Measurements from ENCODE around the gene CTBP2. TPM values are rescaled to one million over a fixed set of nuclear protein-coding genes. Genes with fewer than 3 reads are reported as not detected.

Gene CTBP2
- 57.3 and 106 TPM in 2 replicates for total RNA-seq

DNA sequence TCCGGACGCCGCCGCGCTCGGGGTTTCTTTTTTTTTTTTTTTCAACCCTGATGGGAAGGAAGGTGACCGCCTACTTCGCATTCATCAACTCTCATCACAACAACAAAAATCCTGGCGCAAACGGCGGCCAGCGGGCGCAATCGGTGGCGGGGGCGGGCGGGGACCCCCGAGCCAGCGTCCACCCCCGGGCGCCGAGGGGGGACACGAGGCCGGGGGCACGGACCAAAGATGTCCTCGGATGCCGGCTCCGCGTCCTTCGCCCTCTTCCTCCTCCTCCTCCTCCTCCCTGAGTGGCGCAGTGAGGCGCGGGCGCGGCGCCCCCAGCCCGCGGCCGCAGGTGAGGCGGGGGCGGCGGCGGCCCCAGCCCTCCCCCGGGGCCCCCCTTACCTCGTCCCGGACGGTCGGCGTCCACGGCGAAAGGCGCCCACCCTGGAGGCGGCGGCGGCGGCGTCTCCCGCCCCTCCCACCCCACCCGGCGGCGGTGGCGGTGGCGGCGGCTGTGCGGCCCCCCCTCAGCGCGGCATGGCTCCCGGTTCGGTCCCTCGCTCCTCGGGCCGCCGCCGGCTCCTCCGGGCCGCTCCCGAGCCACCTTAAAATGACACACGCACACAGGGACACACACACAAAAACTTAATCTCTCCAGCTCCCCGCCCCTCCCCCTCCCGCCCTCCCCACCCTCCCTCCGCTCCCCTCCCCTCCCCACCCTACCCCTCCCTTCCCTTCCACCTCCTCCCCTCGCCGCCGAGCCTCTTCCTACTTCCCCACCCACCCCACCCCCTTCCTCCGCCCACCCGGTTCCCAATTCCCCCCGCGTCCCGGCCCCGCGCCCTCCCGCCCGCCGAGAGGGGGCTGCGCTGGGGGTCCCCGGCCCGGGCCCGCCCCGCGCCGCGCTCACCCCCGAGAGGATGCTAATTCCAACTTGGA, at the start of gene CTBP2:
Gene CTBP2, minus strand, starts transcription at position 632 of the 924 bp plus-strand sequence.
- no peak for DNase-seq (ENCODE audit: low read depth)
- TF ChIP-seq, protein P1, sequence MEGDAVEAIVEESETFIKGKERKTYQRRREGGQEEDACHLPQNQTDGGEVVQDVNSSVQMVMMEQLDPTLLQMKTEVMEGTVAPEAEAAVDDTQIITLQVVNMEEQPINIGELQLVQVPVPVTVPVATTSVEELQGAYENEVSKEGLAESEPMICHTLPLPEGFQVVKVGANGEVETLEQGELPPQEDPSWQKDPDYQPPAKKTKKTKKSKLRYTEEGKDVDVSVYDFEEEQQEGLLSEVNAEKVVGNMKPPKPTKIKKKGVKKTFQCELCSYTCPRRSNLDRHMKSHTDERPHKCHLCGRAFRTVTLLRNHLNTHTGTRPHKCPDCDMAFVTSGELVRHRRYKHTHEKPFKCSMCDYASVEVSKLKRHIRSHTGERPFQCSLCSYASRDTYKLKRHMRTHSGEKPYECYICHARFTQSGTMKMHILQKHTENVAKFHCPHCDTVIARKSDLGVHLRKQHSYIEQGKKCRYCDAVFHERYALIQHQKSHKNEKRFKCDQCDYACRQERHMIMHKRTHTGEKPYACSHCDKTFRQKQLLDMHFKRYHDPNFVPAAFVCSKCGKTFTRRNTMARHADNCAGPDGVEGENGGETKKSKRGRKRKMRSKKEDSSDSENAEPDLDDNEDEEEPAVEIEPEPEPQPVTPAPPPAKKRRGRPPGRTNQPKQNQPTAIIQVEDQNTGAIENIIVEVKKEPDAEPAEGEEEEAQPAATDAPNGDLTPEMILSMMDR (conservative IDR thresholded peaks at IDR 0.05; ENCODE audit: low read depth, low read length), result no peak
- H3K4me3 ChIP-seq (ENCODE audit: low read depth, low read length), result peak within 1 kb of the TSS; percentile 81

DNA sequence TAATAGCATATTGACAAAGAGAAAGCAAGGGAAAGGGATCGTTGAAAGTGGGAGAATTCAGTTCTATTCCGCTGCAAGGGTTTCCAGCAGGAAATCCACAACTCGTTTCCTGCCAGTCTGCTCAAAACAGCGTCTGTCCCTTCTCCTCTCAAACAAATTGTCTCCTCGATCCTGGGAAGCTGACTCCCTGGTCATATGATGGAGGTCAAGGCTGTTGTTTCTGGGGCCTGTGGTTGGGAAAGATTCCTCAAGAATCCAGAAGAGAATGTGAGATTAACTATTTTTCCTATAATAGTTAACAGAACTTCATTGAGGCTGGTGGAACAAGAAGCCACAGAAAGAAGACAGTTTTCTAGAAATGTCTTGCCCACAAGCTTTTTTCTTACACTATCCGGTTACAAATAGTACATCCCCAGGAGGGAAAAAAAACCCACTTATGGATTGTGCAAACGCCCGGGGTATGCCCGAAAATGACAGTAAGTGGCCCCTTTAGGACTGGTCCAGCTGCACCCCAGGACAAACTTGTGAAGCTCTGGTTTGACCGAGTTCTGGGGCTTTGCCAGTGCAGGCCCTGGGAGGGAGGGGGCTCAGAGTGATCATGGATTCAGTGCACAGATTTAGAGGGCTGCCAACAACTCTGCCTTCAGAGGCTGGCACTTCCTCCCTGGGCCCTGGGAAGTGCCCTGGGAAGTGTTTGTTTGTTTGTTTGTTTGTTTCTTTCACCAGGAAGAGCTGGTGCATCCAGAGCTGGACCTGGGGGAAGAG, 49.4 kb upstream of the CTBP2 start:
- DNase-seq (ENCODE audit: low read depth), result peak; percentile 82
- TF ChIP-seq, protein P1 (conservative IDR thresholded peaks at IDR 0.05; ENCODE audit: low read depth, low read length), result no peak
- no peak overlapping the region for H3K4me3 ChIP-seq (ENCODE audit: low read depth, low read length)

DNA sequence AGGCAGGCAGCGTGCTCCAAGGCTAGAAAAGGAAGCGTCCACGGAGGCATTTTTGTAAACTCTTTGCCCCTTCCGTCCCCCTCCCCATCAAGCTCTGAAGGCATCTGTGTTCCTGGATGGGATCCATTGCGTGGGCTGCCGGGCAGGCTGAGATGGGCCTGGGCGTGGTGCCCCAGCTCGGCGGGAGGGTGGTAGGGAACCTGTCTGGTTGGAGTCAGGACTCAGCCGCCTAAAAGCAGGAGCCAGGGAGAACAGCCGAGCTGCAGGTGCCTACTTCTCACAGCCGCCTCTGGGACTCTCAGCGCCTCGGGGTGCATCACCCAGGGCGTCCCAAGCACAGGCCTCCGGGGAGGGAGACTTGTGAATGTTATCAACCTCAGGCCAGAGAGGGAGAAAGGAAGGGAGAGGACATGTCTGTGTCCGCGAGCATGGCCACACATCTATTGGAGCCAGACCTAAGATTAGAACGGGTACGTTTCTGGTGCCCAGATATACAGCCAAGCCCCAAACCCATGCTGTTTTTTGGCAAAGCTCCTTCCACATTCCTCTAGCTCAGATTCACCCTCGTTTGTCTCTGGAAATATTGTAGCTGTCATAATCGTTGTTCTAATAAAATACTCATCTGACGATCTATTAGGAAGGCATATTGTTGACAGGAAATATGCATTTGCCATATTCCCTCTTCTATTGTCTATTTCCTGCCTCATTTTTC, 48.6 kb upstream of the CTBP2 start:
- TF ChIP-seq, protein P1 (conservative IDR thresholded peaks at IDR 0.05; ENCODE audit: low read depth, low read length), result no peak
- DNase-seq (ENCODE audit: low read depth), result no peak
- no peak overlapping the region for H3K4me3 ChIP-seq (ENCODE audit: low read depth, low read length)

DNA sequence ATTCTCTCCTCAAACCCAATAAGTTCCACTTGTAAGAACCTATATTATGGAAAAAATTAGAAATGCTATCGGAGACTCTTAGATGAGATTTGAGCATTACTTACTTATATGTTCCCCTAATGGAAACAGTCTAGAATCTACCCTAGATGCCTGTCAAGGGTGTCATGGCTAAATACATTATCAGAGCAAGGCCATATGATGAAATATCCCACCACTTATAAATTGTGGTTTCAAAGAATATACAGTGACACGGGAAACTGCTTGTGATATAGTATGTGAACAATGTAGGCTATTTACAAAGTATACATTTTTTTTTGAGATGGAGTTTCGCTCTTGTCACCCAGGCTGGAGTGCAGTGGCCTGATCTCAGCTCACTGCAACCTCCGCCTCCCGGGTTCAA, 46.3 kb upstream of the CTBP2 start:
- DNase-seq (ENCODE audit: low read depth), result no peak
- H3K4me3 ChIP-seq (ENCODE audit: low read depth, low read length), result no peak overlapping the region
- TF ChIP-seq, protein P1 (conservative IDR thresholded peaks at IDR 0.05; ENCODE audit: low read depth, low read length), result no peak

DNA sequence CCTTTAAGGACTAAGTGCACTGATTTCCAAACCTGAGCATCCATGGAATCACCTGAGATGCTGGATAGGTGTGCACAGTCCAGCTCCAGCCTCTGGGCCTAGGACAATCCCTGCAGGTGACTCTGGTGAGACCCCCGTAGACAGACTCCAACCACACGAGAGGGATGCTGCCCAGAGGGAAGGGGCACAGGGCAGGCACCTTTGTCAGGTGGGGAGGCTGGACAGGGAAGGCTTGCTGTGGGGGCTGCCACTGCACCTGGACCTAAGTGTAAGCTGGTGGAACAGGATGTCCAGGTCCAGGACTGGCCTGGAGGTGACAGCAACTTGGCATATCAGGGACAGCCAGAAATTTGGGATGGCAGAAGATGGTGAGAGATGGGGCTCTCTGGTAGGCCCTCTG, 45.1 kb upstream of the CTBP2 start:
- no peak for DNase-seq (ENCODE audit: low read depth)
- no peak overlapping the region for H3K4me3 ChIP-seq (ENCODE audit: low read depth, low read length)
- TF ChIP-seq, protein P1 (conservative IDR thresholded peaks at IDR 0.05; ENCODE audit: low read depth, low read length), result no peak

DNA sequence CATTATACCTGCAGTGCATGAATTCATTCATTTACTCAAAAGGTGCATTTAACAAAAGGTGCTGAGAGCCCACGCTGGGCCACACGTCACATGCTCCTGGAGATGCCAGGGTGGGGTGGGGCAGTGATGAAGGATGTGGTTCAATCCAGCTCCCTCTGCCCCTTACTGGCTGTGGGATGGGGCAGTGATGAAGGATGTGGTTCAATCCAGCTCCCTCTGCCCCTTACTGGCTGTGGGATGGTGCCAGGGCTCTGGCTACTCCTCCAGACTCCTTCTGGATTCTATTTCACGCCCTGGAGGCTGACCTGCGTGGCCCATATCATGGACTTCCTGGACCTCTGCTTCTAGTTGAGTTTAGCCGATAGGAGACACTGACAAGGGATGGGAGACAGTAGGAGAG, 44.0 kb upstream of the CTBP2 start:
- TF ChIP-seq, protein P1 (conservative IDR thresholded peaks at IDR 0.05; ENCODE audit: low read depth, low read length), result no peak
- no peak overlapping the region for H3K4me3 ChIP-seq (ENCODE audit: low read depth, low read length)
- no peak for DNase-seq (ENCODE audit: low read depth)
